Middle frontal gyrus (tissue), 1 donor: ENCODE data around the gene EBP.

Experiments
- DNase-seq: peaks from one replicate; pipeline ENCODE4 v3.0.0-alpha.2; 2015; ENCODE audit warnings: low spot score; ENCODE audit errors: extremely low spot score

Gene EBP

DNA sequence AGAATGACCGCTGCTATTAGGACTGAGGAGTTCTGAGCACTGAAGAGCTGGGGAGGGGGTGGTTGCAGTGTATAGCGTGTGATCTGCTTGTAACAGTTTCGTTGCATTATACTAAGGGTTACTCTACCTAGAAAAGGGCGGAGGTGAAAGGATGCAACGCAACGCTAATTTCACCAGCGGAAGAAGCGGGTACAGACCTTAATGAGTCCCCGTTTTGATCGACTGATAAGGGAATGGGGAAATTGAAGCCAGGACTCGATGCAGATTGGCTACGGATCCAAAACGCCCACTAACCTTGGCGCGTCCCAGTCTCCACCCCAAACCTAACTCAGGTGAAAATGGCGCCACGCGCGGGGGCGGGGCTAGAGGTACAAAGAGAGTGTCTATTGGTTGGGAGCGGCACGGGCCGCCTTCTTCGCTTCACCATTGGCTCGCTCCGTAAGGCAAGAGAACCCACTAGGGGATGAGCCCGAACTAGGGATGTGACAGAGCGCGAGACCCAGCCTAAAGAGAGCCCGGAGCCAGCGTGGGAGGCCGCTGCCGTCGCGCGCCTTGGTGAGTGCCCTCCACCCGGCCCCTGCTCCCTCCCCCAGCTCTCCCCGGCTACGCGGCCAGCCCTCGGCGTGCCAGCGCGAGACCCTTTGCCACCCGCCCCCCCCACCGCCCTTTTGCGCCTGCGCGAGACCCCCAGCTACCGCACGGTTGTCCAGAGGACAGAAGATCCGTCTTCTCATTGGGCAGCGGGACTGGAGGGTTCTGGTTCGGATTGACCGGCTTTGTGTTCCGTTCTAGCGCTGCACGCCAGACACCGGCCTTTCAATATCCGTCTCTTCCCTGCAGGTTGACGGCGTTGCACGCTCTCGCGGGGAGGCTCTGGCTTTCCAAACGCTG lies at the start of gene EBP:
Gene EBP, plus strand, starts transcription at position 456 of the 891 bp plus-strand sequence. CDS start 1,964 bp downstream, outside the sequence.
- DNase-seq = peak; percentile 60

DNA sequence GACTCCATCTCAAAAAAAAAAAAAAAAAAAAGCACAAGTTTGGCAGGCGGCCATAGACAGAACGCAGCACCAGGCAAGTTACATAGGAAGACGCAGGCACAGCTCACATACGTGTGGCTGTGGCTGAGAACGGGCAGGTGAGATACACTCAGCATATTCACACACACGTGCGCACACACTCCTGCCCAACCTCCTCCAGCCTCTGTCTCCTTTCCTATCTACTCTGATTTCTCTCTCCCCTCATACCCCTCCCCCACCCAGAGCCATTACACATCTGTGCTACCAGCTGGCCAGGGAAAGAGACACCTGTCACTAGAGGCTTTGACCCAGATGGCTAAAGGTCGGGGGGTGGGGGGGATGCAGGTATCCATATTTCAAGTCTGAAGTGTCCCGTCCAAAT lies 49.4 kb upstream of the EBP start:
- DNase-seq = no peak

DNA sequence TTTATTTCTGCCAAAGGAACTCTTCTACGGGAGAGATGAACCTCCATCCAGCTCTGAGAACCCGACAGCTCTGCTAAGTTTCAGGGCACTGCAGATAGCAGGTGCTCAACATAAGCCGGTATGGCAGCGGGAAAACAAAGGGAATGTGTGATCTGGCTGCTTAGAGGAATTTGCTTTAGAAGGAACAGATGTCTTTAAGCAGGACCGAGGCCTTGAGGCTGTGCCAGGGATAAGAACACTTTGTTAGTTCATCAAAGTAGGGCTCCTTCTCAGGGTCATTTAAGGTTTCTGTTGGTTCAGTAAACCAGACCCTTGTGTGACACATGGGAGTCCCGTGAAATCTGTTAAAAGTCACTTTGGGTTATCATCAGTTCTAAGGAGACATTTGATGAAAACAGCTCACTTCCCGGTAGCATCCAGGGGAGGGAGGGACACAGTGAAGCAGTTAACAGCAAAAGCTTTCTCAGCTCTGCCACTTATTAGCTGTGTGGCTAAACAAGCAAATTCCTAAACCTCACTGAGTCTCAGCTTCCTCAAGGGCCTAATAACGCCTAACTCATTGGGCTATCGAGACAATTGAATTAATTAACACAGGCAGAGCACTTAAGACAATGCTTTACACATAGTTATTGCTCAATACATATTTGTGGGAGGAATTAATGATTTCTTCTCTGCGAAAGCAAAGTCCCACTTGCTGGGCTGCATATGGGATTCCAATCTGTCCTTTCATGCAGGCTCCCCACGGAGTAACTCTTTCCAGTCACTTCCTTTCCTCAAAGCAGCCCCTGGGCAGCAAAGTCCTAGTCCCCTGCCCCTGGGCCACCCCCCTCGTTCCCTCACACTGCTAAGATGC lies 48.5 kb upstream of the EBP start:
- no peak for DNase-seq

DNA sequence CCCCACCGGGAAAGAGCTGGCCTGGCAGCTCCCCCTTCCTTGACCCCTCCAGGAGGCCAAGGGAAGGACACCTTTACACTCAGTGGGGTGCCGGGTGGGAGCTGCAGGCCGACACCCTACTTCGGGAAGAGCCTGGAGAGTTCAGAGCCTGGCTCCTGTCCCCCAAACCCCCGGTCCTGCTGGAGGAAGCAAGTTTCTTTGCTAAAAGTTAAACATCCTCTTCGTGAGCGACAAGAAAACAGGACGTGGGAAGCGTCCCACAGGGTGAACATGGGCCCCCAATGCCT lies 48.0 kb upstream of the EBP start:
- DNase-seq = no peak

DNA sequence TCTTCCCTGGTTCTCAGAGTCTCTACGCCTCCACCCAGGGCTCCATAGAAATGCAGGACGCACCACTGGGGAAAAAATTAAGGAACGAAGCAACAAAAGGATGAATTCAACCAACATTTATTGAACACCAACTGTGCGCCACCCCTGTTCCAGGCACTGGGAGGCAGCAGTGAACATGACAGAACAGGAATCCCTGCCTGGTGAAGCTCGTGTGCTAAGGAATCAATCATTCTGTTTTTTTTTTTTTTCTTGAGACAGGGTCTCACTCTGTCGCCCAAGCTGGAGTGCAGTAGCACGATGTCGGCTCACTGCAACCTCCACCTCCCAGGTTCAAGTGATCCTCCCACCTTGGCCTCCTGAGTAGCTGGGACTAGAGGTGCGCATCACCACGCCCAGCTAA lies 47.5 kb upstream of the EBP start:
- DNase-seq = no peak

DNA sequence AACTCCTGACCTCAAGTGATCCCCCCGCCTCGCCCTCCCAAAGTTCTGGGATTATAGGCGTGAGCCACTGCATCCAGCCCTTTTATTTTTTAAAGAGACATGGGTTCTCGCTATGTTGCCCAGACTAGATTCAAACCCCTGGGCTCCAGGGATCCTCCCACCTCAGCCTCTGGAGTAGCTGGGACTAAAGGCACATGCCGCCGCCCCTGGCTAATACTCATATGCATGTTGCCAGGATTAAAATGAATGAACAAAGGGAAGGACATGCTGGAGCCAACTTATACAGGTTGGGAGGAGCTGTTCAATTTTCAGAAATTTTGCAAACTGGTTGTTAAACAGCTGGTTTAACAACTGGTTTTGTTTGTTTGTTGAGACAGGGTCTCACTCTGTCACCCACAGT lies 47.0 kb upstream of the EBP start:
- DNase-seq = no peak

DNA sequence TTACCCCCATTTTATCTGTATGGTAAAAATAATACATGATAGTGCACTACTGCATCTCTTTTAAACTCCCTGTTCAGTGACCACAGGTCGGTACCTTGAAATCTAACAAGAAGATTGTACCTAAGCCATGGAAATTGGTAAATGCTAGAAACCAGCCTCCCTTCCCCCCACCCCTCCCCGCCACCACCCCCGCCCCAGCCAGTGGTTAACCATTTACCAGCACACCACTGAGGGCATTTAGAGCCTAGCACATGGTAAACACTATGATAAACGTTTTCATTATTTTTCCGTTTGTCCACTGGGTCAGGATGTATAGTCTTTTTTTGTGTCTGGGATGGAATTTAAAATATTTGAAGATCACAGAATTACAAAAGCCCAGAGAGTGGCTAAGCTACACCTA lies 46.3 kb upstream of the EBP start:
- DNase-seq = no peak

DNA sequence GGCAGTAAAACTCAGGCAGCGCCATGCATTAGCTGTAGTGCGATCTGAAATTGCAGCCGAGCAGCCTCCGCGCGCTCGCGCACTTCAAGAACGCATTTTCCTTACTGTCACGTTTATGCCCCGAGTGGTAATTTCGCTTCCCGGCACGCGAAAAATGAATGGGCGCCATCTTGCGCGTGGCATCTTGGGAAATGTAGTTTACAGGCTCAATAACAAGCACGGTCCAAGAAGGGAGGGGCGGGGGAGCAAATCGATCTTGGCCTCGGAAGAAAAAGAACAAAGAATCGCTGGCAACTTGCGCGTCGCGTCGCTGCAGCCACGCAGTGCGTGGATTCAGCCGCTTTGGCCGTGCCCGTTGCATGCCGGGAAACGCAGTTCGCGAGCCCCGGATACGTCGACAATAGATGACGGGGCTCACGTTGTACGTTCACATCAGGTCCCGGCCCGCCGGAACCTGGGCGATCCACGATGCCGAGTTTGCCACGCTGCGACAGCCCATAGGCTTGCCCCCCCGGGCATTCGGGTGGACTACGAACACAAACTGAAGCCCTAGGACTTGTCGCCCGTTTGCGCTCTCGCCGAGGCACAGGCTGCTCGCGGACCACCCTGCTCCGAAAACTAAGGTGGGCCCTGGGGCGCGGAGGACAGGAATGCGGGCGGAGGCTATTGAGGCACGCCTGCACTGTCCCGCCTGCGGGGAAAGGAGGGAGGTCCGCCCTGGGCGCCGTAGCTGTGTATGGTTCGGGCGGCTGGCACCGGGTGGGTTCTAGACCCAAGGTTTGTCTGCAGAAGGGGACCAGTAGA lies 45.6 kb upstream of the EBP start, which contains the start of gene FTSJ1:
Gene FTSJ1, plus strand, starts transcription at position 426 of the 804 bp plus-strand sequence. CDS start 1,849 bp downstream, outside the sequence.
- peak; percentile 75 for DNase-seq

DNA sequence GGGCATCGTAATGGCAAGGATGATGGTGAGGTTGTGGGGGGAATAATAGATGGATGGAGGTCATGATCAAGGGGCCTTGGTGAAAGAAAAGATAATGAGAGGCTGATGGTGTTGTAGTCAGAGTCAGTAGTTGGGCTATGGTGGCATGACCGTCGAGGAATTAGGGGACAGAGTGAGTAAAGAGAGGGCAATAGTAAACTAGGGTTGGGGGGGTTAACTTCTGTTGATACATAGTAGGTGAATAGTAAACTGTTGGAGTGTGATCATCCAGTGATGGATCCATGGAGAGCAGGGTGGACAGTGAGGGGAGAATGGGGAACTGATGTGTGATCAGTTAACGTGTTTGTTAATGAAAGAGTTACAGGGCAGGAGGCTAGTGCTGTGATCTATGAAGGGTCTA lies 44.7 kb upstream of the EBP start:
- DNase-seq = no peak

DNA sequence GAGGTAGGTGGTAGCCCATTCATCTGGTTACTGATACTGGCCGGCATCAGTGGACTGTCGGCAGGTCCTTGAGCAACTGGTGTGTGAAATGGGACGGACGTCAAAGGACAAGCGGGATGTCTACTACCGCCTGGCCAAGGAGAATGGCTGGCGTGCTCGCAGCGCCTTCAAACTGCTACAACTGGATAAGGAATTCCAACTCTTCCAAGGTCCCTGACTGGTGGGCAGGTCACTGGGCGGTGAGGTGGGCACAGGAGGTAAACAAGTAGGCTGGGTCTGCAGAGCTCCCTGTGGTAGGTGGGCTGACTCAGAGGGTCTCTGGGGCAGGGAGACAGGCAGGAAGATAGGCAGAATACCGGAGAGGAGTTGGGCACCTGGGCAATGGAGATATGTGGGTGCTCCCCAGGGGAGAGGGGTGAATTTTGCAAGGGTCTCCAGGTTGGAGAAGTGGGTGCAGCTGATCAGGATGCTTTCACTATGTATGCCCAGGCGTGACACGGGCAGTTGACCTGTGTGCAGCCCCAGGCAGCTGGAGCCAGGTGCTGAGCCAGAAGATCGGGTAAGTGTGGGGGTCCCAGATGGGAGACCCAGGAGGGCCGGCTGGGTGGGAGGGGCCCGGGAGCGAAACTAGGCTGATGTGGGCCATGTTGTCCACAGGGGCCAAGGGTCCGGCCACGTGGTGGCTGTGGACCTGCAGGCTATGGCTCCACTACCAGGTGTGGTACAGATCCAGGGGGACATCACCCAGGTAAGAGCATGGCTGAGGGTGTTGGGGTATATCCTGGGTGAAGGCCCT lies 43.5 kb upstream of the EBP start:
- no peak for DNase-seq

DNA sequence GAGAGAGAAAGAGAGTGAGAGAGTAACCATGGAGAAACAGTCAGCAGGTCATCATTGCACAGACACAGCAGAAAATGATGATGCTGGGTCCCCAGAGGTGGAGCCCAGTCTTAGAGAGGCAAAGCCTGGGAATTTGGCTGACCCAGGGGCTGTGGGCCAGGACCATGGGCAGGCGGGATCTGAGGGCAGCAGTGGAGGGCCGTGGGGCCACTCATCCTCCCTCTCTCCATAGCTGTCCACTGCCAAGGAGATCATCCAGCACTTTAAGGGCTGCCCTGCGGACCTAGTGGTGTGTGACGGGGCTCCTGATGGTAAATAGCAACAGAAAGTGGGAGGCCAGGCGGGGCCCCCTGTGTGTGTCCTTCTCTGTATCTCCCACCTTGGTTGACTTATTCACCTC lies 42.8 kb upstream of the EBP start:
- DNase-seq = no peak

DNA sequence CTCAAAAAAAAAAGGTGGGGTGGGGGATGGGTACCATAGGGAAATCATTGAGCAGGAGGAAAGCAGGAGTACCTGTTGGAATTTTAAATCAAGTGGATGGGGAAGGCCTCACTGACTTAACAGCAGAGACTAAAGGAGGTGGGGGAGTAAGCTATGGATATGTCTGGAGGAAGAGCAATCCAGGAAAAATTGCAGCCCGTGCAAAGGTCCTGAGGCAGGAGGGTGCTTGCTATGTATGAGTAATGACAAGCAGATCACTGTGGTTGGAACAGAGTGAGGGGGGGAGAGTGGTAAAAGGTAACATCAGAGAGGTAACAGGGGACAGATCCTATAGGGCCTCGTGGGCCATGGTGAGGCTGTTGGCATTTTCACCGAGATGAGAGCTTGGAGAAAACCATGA lies 41.5 kb upstream of the EBP start:
- DNase-seq = no peak

DNA sequence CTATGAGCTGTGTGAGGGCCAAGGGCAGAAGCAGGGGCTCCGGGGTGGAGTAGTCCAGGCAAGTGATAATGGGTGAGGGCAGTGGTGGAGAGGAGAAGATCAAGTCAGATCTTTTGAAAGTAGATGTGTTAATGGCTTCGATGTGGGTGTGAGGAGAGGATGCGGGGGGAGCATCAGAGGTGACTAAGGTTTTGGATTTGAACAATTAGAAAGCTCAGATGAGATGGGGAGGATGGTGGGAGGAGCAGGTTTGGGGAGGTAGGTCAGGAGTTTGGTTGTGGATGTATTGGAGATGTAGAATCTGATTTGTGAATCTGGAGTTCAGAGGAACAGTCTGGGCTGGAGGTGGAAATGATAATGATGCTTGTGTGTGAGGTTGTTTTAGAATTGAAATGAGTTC lies 41.0 kb upstream of the EBP start:
- no peak for DNase-seq

DNA sequence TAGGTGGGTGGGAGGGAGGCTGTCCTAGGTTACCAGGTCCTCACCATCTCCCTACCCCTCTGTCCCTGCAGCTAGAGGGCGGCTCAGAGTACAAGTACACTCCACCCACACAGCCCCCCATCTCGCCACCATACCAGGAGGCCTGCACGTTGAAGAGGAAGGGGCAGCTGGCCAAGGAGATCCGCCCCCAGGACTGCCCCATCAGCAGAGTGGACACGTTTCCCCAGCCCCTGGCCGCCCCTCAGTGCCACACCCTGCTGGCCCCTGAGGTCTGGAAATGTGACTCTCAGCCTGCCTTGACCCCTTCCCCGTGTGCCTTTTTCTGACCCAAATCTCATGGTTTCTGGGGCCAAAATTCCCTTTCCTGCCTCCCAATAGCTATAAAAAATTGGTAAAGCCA lies 39.1 kb upstream of the EBP start:
- no peak for DNase-seq

DNA sequence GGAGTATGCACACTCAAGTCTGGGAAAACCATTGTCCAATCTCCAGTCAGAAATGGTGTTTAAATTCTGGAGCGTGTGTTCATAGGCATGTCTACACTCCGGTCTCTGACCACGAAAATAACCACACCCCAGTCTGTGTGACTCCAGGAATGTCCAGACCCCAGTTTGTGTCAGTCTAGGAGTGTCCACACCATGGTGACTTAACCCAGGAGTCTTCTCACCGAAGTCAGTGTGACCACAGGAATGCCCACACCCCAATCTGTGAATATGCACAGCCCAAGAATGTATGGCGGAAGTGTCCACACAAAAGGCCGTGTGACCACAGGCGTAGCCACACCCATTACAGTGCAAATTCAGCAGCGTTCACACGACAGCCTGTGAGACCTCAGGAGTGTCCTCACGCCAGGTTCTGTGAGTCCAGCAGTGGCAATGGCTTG lies 34.2 kb upstream of the EBP start:
- no peak for DNase-seq

DNA sequence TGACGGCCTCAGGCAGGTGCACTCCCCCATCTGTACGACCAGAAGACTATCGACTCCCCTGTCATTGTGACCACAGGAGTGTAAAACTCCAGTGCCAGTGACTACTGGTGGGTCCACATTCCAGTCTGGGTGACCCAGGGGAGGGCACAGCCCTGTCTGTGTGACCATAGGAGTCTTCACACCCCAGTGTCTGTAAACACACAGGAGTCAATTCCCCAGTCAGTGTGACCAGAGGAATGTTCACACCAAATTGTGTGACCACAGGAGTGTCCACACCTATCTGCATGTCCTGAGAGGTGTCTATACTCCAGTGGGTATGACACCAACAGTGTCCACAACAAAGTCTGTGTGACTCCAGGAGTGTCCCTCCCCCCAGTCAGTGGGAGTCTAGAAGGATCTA lies 33.6 kb upstream of the EBP start:
- DNase-seq = no peak

DNA sequence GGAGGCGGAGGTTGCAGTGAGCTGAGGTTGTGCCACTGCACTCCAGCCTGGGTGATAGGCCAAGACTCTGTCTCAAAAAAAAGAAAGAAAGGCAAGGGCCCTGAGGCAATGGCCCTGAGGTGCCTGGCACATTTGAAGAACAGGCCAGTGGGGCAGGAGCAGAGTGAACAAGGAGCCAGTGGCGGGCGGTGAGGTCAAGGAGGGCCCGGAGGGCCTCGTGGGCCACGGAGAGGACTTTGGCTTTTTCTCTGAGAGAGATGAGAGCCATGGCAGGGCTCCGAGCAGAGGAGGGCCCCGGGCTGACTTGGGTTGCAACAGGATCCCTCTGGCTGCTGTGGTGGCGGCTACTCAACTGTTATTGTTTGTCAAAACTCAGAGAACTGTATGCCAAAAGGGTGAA lies 32.3 kb upstream of the EBP start:
- DNase-seq = no peak

DNA sequence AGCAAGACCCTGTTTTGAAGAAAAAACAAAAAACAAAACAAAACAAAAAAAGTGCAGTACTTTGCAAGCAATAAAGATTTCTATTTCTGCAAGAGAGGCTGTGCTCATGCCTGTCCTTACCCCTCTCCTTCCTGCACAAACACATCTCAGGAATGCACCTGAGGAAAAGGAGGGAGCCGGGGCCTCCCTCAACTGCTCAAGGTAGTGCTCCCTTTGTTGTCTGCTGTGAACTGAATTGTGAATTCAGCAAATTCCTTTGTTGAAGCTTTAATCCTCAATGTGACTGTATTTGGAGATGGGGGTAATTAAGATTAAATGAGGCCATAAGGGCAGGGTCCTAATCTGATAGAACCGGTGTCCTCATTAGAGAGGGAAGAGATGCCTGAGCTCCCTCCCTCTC lies 31.7 kb upstream of the EBP start:
- DNase-seq = no peak

DNA sequence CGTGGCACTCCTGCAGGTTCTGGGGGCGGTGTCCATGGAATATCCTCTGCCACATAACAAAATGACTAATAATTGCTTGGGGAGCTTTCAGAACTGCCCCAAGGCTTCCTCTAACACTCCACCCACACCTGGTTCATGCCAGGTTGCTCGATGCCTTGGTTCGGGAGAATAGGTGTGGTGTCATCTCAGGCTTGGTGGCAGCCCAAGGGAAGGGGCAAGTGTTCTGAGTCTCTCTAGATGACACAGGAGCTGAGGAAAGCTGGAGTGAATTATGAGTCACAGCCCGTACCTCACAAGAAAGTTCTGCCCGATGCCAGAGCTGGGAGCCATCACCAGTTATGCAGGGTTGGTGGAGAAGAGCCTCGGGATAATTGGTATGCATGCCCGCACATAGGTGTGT lies 30.9 kb upstream of the EBP start:
- DNase-seq = no peak

DNA sequence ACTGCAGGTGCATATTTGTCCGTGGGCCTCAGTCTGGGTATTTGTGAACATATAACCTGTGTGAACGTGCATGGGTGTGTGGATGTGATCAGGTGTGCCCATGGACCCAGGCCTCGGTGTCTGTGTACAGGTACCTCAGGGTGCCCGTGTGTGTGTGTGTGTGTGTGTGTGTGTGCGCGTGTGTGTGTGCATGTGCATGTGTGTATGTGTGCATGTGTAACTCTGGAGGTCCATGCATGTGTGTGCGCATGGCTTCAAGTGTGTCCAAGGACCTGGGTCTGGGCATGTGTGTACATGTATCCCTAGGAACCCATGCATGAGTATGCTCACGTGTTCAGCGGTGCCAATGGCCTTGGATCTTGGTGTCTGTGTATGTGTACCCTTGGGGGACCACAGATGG lies 29.8 kb upstream of the EBP start:
- DNase-seq = no peak
